Measurements from ENCODE around the gene TP53RK.
"Not testable (repeated sequence)": the region's sequence is repeated elsewhere in the genome, so short reads cannot be mapped to it uniquely, and the experiment has no call there.

The TP53RK gene

GRCh38 chr20:46682063-46682821 is 7.0 kb downstream of the TP53RK start:
- peak; percentile 1 for DNase-seq

GRCh38 chr20:46681032-46681854 is 8.0 kb downstream of the TP53RK start:
- peak; percentile 51 for DNase-seq

- no peak for DNase-seq
These were observed 8.6 kb downstream of the TP53RK start for GRCh38 chr20:46680684-46681031.

GRCh38 chr20:46678516-46678915 is 10.7 kb downstream of the TP53RK start:
- no peak for DNase-seq

- DNase-seq, result no peak
These were observed 11.6 kb downstream of the TP53RK start for GRCh38 chr20:46677608-46678007.

- not testable (repeated sequence) for DNase-seq
These were observed 12.5 kb downstream of the TP53RK start for GRCh38 chr20:46676649-46677316.

GRCh38 chr20:46674253-46675083 is 14.8 kb downstream of the TP53RK start:
- DNase-seq, result no peak

GRCh38 chr20:46673394-46674252 is 15.6 kb downstream of the TP53RK start:
- no peak for DNase-seq

- DNase-seq, result no peak
These were observed 16.6 kb downstream of the TP53RK start for GRCh38 chr20:46672543-46673148.

GRCh38 chr20:46671866-46672542 is 17.2 kb downstream of the TP53RK start:
- no peak for DNase-seq

- peak; percentile 3 for DNase-seq
These were observed 18.4 kb downstream of the TP53RK start for GRCh38 chr20:46670585-46671584.

GRCh38 chr20:46670228-46670584 is 19.0 kb downstream of the TP53RK start:
- DNase-seq, result no peak

GRCh38 chr20:46666818-46667515 is 22.3 kb downstream of the TP53RK start:
- no peak for DNase-seq

- DNase-seq, result no peak
These were observed 22.9 kb downstream of the TP53RK start for GRCh38 chr20:46666306-46666705.

- no peak for DNase-seq
These were observed 23.6 kb downstream of the TP53RK start for GRCh38 chr20:46665602-46666001.

- no peak for DNase-seq
These were observed 25.7 kb downstream of the TP53RK start for GRCh38 chr20:46663531-46663930.

GRCh38 chr20:46661659-46662058 is 27.6 kb downstream of the TP53RK start:
- DNase-seq, result no peak

- DNase-seq, result no peak
These were observed 28.8 kb downstream of the TP53RK start for GRCh38 chr20:46660487-46660886.

GRCh38 chr20:46657618-46658017 is 31.6 kb downstream of the TP53RK start:
- DNase-seq, result no peak
